ENCODE measurements around the gene METTL8. TPM values are rescaled to one million over a fixed set of nuclear protein-coding genes. Genes with fewer than 3 reads are reported as not detected.
"Not testable (repeated sequence)": the region's sequence is repeated elsewhere in the genome, so short reads cannot be mapped to it uniquely, and the experiment has no call there.

The METTL8 gene
- total RNA-seq, 1 experiment from 2014 or later = 55.1 TPM

DNA sequence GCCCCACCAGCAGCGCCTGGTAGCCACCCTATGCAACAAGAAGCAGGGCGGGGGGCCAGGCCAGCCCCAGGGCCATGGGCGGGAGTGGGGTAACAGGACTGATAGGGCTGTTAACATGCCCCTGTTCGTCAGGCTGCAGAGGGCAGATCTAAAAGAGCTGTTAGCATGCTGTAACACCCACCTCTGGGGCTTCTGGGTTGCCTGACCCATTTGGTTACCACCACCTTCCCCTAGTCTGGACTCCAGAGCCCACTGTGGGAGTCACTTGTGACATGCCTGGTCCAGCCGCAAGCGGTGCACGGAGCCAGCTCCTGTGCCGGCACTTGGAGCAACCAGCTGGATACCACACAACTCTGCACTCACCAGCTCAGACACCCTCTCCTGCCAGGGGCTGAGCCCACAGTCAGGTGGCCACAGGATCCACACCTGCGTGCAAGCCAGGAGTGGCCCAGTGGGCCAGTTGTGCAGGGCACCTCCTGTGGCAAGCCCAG, 2.1 kb downstream of the METTL8 start:
- Mint-ChIP-seq H3K27me3 (ENCODE audit: insufficient read depth, unreplicated experiment) (no peaks in the 10 kb centered on the region), H3K27ac (ENCODE audit: low read depth, unreplicated experiment) (peak overlapping the region; percentile 37), H3K9me3 (ENCODE audit: unreplicated experiment) (no peaks in the 10 kb centered on the region), H3K36me3 (ENCODE audit: insufficient read depth, unreplicated experiment) (peaks cover 14% of the 10 kb centered on the region), H3K4me1 (ENCODE audit: insufficient read depth, unreplicated experiment) (peaks cover 17% of the 10 kb centered on the region), H3K4me3 (ENCODE audit: unreplicated experiment) (peak overlapping the region; percentile 98)
- BruUV-seq (replicated peaks) = no TSS peak
- no peak for DNase-seq (ENCODE audit: unreplicated experiment)
- POLR2A ChIA-PET = interaction anchor here (0.6 to 6.2 kb wide), 13 partner anchors 10 to 502 kb away, joined by 3 to 108 read pairs (median 16); partner anchors contain the start of genes CYBRD1, GORASP2 and TLK1
- intact Hi-C loops (cut with micrococcal nuclease) = loop anchor here (2.0 to 5.0 kb wide), 2 partner anchors 269 to 459 kb away; partner anchors contain the start of gene TLK1
- CTCF ChIA-PET = interaction anchor here (0.9 to 6.1 kb wide), 4 partner anchors 9 to 502 kb away, joined by 3 to 43 read pairs (median 4); partner anchors contain the start of gene GORASP2
- TF ChIP-seq, protein P1, sequence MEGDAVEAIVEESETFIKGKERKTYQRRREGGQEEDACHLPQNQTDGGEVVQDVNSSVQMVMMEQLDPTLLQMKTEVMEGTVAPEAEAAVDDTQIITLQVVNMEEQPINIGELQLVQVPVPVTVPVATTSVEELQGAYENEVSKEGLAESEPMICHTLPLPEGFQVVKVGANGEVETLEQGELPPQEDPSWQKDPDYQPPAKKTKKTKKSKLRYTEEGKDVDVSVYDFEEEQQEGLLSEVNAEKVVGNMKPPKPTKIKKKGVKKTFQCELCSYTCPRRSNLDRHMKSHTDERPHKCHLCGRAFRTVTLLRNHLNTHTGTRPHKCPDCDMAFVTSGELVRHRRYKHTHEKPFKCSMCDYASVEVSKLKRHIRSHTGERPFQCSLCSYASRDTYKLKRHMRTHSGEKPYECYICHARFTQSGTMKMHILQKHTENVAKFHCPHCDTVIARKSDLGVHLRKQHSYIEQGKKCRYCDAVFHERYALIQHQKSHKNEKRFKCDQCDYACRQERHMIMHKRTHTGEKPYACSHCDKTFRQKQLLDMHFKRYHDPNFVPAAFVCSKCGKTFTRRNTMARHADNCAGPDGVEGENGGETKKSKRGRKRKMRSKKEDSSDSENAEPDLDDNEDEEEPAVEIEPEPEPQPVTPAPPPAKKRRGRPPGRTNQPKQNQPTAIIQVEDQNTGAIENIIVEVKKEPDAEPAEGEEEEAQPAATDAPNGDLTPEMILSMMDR (IDR thresholded peaks at IDR 0.05; ENCODE audit: unreplicated experiment) = no peak

DNA sequence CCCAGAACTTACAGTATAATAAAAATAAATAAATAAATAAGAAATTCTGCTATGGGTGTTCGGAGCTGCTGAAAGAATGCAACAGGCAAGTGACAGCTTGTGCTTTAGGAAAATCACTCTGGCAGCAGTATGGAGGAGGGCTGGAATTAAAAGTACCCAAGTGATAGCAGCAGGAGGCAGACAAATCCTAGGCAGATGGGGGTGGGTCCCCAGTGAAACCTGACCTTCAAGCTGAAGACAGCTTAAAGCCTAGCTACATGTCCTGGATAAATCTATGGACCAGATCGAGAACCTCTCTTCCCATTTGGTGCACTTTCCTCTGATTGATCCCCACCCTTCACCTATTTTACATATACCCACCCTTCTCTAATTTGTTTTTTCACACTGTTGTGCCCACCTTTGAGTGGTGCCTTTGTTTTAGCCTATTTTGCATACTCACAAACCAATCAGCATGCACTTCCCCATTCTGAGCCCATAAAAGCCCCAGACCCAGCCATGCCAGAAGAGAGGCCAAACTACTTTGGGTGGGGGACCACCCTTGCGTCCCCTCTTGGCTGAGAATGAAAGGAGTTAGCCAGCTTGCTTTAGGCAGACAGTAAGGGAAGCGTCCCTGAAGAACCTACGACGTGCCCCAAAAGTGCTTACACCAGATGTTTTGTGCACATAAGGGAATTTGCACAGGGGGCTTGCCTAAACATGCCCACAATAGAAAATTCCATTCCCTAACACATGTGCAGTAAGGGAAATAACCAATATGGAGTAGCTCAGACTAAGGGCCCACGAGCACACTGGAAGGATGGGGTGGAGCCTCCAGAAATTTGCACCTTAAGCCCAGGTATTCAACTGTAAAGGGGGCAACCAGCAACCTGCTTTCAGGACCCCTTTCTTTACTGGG, 3.0 kb downstream of the METTL8 start:
- ChIA-PET POLR2A (interaction anchor here (0.5 to 6.2 kb wide), 8 partner anchors 9 to 1072 kb away, joined by 3 to 61 read pairs (median 12); partner anchors contain the start of genes CYBRD1, GORASP2 and TLK1), CTCF (interaction anchor here (0.8 to 6.1 kb wide), 5 partner anchors 8 to 464 kb away, joined by 4 to 43 read pairs (median 5); no protein-coding TSS in a partner anchor)
- intact Hi-C loops (cut with micrococcal nuclease) = loop anchor here (5.0 kb wide), 1 partner anchor 268 kb away; the partner anchor contains the start of gene TLK1
- Mint-ChIP-seq H3K27me3 (ENCODE audit: insufficient read depth, unreplicated experiment) (no peaks in the 10 kb centered on the region), H3K36me3 (ENCODE audit: insufficient read depth, unreplicated experiment) (peaks cover 9% of the 10 kb centered on the region), H3K9me3 (ENCODE audit: unreplicated experiment) (no peaks in the 10 kb centered on the region), H3K4me1 (ENCODE audit: insufficient read depth, unreplicated experiment) (peaks cover 17% of the 10 kb centered on the region), H3K27ac (ENCODE audit: low read depth, unreplicated experiment) (peak overlapping the region; percentile 61), H3K4me3 (ENCODE audit: unreplicated experiment) (no peak overlapping the region)
- DNase-seq (ENCODE audit: unreplicated experiment) = no peak
- no TSS peak for BruUV-seq (replicated peaks)
- TF ChIP-seq, protein P1 (IDR thresholded peaks at IDR 0.05; ENCODE audit: unreplicated experiment) = no peak

DNA sequence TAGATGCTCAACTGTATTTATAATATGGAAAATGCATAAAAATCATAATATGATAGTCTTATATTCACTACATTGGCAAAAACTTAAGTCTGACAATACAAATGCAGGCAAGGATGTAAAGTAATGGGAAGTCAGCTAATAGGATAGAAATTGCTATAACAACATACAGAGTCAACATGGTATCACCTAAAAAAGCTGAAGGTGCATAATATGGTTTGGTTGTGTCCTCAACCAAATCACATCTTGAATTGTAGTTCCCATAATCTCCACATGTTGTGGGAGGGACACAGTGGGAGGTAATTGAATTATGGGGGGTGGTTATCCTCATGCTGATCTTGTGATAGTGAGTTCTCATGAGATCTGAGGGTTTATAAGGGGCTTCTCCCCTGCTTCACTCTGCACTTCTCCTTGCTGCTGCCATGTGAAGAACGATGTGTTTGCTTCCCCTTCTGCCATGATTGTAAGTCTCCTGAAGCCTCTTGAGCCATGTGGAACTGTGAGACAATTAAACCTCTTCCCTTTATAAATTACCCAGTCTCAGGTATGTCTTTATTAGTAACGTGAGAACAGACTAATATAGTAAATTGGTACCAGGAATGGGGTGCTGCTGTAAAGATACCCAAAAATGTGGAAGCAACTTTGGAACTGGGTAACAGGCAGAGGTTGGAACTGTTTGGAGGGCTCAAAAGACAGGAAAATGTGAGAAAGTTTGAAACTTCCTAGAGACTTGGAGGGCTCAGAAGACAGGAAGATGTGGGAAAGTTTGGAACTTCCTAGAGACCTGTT, 10.9 kb downstream of the METTL8 start:
- H3K36me3 Mint-ChIP-seq (ENCODE audit: insufficient read depth, unreplicated experiment) = peaks cover 12% of the 10 kb centered on the region
- H3K27ac Mint-ChIP-seq (ENCODE audit: low read depth, unreplicated experiment); H3K9me3 Mint-ChIP-seq (ENCODE audit: unreplicated experiment); intact Hi-C loops (cut with micrococcal nuclease); H3K27me3 Mint-ChIP-seq (ENCODE audit: insufficient read depth, unreplicated experiment); DNase-seq (ENCODE audit: unreplicated experiment); H3K4me1 Mint-ChIP-seq (ENCODE audit: insufficient read depth, unreplicated experiment); BruUV-seq (replicated peaks); H3K4me3 Mint-ChIP-seq (ENCODE audit: unreplicated experiment): not testable (repeated sequence)
- ChIA-PET POLR2A (interaction anchor here (3.7 kb wide), 1 partner anchor 10 kb away, joined by 25 read pairs; the partner anchor contains the start of genes DCAF17 and METTL8), CTCF (interaction anchor here (0.6 to 1.3 kb wide), 2 partner anchors 8 to 99 kb away, joined by 3 to 5 read pairs; no protein-coding TSS in a partner anchor)

Data from MCF 10A (cell line).